Left forelimb (tissue), 1 donor: ENCODE data around the gene TYW1B.
A peak's percentile ranks its signal among the peaks of the same experiment; 100 is the strongest.
"Not testable (repeated sequence)": the region's sequence is repeated elsewhere in the genome, so short reads cannot be mapped to it uniquely, and the experiment has no call there.

ENCODE experiments used
- DNase-seq: peaks from one replicate; pipeline ENCODE4 v3.0.0-alpha.2; 2018; ENCODE audit warnings: low spot score

Gene TYW1B

GRCh38 chr7:72827839-72828591 lies at the start of gene TYW1B:
TYW1B (minus strand) TSS chr7:72828200; CDS start chr7:72828075, 125 bp downstream.
- DNase-seq: peak; percentile 98

GRCh38 chr7:72867591-72867990 lies 39.6 kb upstream of the TYW1B start:
- DNase-seq: not testable (repeated sequence)

- DNase-seq: not testable (repeated sequence)
Observed at GRCh38 chr7:72858846-72859400, 30.9 kb upstream of the TYW1B start.

GRCh38 chr7:72857925-72858324 lies 29.9 kb upstream of the TYW1B start:
- DNase-seq: not testable (repeated sequence)

GRCh38 chr7:72855261-72855660 lies 27.3 kb upstream of the TYW1B start:
- not testable (repeated sequence) for DNase-seq

- DNase-seq: not testable (repeated sequence)
Observed at GRCh38 chr7:72852937-72853336, 24.9 kb upstream of the TYW1B start.

GRCh38 chr7:72850746-72851145 lies 22.7 kb upstream of the TYW1B start:
- not testable (repeated sequence) for DNase-seq

- DNase-seq: not testable (repeated sequence)
Observed at GRCh38 chr7:72844146-72844545, 16.1 kb upstream of the TYW1B start.

GRCh38 chr7:72843166-72843565 lies 15.2 kb upstream of the TYW1B start:
- not testable (repeated sequence) for DNase-seq

GRCh38 chr7:72840966-72841511 lies 13.0 kb upstream of the TYW1B start:
- DNase-seq: not testable (repeated sequence)

GRCh38 chr7:72838315-72838714 lies 10.3 kb upstream of the TYW1B start:
- not testable (repeated sequence) for DNase-seq

- not testable (repeated sequence) for DNase-seq
Observed at GRCh38 chr7:72837291-72837690, 9.3 kb upstream of the TYW1B start.

GRCh38 chr7:72830567-72830966 lies 2.6 kb upstream of the TYW1B start:
- DNase-seq: not testable (repeated sequence)

- peak; percentile 61 for DNase-seq
Observed at GRCh38 chr7:72829687-72830354, 1.8 kb upstream of the TYW1B start.

- DNase-seq: peak; percentile 94
Observed at GRCh38 chr7:72829291-72829686, 1.3 kb upstream of the TYW1B start.

- DNase-seq: not testable (repeated sequence)
Observed at GRCh38 chr7:72823765-72824732, 4.0 kb downstream of the TYW1B start.

GRCh38 chr7:72822497-72822896 lies 5.5 kb downstream of the TYW1B start:
- not testable (repeated sequence) for DNase-seq

- DNase-seq: not testable (repeated sequence)
Observed at GRCh38 chr7:72818663-72819361, 9.2 kb downstream of the TYW1B start.

- DNase-seq: not testable (repeated sequence)
Observed at GRCh38 chr7:72817661-72818060, 10.3 kb downstream of the TYW1B start.

- DNase-seq: not testable (repeated sequence)
Observed at GRCh38 chr7:72816370-72817157, 11.4 kb downstream of the TYW1B start.
